ENCODE measurements around the gene BZW1.

The BZW1 gene

DNA sequence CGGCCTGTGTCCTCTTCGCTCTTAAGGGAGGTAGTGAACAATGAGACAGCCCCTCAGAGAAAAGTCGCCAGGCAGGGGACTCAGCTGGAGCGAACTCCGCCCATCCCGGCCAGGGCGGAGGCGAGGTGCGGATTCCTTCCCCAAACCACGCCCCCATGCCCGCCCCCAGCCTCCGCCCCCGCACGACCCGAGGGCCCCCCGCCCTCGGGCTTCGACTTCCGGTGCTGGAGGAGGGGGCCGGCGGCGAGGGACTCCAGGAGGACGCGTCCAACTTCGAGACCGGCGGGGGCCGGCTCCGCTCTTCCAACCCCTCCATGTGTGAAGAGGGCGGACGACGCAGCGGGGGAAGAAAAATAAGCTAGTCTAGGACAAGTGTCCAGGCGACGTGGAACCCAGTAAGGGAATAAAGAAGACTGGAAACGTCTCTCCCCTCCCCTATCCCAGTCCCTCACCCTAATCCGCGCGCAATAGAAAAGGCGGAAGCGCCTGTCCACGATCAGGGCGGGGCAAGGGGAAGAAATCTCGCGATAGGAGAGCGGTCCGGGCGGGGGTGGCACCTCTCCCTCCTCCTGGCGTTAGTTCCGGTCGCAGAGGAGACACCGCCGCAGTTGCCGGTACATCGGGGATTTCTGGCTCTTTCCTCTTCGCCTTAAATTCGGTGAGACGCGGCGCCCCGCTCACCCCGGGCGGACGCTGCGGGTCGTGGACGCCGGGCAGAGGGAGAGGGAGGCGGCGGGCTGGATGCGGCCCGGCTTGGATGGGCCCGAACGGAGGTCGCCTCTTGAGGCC is at the start of gene BZW1:
TSS of gene BZW1 (plus strand) at position 578 of the 789 bp plus-strand sequence. CDS start 1,308 bp downstream, outside the sequence.
- peak; percentile 98 for DNase-seq (ENCODE audit: low spot score)

DNA sequence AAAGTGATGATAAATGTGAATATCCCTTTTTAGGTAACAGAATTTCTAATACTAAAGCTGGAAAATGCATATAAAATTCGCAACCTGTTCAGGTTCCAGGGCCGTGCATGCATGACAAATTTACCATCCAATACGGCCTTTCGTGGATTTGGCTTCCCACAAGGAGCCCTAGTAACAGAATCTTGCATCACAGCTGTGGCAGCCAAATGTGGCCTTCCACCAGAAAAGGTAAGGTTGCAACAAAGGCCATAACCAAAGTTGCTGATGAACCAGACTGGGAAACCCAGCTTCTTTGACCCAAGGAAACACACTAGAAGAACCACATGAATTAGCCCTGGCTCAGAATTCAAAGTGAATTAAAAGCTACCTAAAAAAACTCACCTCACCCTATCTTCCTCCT is 49.6 kb upstream of the BZW1 start:
- DNase-seq (ENCODE audit: low spot score): no peak

DNA sequence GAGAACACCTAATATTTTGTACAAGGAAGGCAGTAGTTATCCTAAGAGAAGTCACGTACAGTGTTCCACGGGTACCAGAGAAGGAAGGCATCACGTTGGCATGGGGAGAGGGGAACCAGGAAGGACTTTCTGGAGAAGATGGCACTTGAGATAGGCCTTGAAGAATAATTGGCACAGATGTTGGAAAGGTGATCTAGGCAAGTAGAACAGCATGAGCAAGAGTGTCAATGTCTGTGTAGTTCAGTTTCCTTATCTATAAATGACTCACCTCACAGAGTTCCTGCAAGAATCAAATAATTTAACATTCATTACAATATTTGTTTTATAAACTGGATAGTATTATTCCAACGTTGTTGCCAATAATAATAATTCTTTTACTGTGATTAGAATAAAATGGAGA is 48.3 kb upstream of the BZW1 start:
- DNase-seq (ENCODE audit: low spot score): no peak

DNA sequence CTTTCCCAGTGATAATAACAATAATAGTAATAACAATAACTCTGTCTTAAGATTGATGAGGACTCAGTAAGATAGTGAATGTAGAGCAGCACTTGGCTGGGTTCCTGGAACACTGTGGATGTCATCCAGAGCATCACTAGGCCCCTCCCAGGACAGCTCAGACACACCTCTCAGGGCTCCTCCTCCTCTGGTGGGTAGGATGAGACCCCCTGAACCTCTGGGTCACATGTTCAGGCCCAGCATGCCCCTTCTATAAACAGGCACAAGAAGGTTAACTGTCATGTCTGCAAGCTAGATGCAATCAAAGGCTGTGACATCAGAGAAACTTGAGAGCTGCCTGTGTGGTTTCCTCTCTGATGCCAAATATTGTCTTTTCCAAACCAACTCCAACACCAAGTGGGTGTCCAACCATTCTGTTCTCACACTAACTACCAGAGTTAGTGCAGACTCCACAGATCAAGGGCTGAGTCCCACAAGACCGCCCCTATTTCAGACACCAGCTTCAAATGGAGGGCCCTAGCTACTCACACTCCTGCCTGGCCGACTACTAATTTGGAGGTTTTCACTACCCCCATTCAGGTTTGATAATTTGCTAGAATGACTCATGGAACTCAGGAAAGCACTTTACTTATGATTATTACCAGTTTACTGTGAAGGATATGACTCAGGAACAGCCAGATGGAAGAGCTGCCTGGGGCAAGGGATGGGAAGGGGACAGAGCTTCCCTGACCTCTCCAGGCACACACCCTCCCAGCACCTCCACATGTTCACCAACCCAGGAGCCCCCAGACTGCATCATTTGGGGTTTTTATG is 46.4 kb upstream of the BZW1 start:
- DNase-seq (ENCODE audit: low spot score): peak; percentile 78

DNA sequence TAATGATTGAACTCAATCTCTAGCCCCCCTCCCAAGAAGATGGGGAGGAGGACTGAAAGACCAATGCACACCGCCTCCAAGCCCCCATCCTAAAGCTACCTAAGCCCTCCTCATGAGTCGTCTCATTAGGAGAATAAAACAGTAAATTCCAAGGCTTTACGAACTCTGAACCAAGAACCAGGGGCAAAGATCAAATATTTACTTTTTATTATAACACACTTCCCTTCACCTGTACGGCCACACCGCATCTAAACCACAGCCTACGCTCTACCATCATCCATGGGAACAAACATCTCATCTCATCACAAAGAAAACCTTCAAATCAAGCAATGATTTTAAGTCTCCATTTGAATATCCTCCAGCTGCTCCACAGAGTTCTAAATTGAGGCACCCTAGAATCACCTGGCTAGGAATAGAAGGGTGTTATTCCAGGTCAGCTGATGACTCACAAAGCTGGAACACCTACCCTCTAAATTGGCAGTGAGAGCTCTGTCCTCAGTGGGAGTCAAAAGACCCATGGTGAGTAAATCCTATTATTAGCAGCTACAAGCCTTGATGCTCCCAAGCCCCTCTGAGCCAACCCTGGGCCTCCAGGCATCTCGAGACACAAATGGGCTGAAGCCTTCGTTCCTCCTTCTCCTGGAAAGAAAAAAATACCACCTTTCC is 45.6 kb upstream of the BZW1 start:
- DNase-seq (ENCODE audit: low spot score): no peak

DNA sequence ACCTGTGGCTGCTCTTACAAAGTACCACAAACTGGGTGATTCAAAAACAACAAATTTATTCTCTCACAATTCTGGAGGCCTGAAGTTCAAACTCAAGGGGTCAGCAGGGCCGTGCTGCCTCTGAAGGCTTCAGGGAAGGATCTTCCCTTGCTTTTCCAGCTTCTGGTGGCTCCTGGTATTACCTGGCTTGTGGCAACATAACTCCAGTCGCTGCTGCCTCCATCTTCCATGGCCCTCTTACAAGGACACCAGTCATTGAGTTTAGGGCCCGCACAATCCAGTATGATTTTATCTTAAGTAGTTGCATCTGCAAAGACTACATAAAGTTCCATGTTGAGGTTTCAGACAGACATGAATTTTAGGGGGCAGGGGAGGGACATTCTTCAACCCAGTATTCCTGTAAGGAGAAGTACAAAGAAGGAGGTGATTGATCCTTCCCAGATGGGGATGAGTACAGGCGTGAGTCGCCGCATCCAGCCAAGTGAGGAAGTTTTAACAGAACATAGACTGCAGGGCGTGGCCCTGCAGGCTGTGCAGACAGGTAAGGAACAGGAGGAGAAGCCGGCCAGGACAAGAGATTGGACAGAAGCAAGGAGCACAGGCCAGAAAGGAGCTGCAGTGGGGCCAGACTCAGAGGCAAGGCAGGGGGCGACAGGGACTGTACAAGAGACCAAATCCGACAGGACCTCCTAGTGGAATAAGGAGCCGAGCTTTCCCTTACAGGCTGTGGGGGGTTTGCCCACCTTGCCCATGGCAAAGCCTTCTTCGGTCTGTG is 44.4 kb upstream of the BZW1 start:
- DNase-seq (ENCODE audit: low spot score): no peak

DNA sequence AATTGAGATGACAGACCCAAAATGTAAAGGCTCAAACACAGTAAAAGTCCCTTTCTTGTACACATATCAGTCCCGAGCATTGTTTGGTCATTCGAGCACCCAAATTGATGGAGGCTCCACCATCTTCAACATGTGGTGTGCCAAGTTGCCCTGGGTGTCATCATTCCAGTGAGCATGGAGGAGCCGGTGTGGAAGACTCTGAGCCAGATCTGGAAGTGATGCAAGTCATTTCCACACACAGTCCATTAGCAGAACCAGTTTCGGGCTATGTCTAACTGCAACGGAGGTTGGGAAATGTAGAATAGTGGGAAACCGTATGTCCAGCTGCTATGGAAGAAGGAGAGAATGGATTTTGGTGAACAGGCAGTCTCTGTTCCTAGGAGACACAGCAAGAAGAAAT is 40.9 kb upstream of the BZW1 start:
- DNase-seq (ENCODE audit: low spot score): no peak

DNA sequence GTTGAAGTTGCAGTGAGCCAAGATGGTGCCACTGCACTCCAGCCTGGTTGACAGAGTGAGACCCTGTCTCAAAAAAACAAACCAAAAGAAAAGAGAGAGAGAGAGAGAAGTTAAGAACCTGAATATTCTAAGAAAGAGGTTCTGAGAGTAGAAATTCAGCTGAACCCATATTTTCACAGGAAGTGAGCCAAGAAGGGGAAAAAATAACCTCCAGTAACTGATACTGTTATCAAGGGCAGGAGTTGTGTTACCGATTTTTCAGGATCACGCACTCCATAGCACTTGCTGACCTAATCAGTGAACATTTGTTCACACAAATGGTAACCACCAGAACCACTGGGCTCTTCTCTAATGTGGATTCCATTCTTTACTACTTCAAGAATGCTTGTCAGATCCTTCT is 39.1 kb upstream of the BZW1 start:
- no peak for DNase-seq (ENCODE audit: low spot score)

DNA sequence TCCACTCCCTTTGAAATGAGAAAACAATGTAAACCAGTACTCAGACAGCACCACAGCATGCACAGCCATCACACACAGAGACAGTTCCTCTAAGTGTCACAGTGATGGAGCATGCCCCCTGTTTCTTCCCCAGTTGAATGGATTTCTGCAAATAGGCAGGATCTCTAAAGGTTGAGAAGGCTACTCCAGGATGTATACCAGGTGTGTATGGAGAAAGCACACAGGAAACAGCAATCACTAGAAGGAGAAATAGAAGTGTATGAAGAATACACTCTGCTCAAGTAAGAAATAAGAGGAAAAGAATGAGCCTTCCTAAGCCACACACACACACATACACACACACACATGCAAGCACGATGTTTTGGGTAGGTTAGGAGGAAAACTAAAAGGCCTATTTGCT is 38.6 kb upstream of the BZW1 start:
- DNase-seq (ENCODE audit: low spot score): no peak

DNA sequence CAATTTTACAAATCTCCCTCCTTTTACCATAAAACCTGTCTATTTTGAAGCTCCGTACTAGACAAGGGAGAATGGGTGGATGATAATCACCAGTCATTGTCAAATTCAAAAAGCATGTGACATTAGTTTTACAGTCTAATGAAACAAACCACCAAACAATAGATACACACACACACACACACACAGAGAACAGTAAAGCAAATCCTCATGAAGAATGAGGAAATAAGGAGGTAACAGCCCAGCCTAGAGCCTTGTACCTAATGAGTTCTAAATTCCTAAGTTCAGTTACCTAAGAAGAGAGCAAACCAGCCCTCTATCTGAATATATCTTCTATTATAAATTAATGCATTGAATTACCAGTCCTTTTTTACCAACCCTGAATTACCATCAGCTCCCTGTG is 36.8 kb upstream of the BZW1 start:
- no peak for DNase-seq (ENCODE audit: low spot score)

DNA sequence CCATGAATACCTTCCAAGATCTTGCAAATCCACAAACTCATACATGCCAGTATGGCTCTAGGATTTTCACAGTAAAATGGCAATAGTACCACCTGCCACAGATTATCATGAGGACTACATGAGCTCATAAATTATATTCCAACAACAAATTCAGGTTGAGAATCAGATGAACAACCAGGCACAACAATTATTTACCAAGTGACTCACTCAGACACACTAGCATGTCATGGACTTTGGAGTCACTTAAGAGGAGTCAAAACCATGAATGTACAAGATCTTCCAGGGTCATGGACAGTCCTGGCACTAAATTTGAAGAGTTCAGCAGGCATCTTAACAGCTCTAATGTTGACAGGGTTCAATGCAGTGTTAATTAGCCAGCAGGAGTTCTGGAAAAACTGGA is 34.4 kb upstream of the BZW1 start:
- no peak for DNase-seq (ENCODE audit: low spot score)

DNA sequence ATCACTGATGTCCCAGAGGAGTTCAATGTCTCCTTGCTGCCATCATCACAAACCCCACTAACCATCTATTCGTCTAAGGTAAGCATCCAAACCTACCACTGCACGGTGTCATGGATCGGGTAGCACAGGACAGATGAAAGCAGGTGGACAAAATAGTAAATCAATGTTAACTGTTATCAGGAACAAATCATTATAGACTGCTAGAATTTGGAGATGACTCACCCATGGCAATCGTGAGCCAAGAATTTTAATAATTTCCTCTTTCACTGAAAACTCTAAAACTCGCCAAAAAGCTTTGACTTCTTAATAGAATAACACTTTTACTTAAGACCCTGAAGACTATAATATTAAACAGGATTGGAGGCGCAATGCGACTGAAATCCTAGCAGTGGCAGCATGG is 33.7 kb upstream of the BZW1 start:
- DNase-seq (ENCODE audit: low spot score): no peak

DNA sequence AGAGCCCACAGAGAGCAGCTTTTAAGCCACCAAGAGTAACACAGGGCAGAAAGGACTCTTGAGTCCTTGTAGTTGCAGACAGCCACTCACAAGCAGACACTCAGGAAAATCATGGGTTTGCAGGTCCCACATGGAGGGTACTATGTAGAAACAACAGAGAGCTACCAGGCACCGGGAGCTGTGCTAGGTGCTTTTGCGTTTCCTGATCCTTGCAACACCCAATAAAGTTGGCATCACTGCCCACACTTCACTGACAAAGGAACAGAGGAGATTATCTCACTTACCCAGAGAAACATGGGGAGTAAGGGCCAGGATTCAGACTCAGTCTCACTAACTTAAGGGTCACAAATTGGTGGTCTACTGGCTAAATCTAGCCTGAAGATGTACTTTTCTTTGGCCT is 32.5 kb upstream of the BZW1 start:
- no peak for DNase-seq (ENCODE audit: low spot score)

DNA sequence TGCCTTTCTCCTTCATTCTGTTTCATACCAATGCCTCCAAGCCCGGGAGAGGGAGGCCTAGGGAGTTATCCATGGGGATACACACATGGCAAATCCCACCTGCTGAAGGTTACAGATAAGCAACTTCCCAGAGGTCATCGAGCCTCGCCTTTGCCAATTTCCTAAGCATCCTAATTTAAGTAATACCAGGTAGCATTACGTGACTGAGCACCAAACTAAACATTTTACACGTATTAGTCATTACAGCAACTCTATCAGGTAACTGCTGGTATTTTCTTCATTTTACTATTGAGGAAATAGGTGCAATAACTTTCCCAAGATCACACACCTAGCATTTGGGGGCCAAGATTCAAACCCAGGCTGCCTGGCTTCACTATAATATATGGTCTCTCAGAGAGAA is 30.1 kb upstream of the BZW1 start:
- no peak for DNase-seq (ENCODE audit: low spot score)

DNA sequence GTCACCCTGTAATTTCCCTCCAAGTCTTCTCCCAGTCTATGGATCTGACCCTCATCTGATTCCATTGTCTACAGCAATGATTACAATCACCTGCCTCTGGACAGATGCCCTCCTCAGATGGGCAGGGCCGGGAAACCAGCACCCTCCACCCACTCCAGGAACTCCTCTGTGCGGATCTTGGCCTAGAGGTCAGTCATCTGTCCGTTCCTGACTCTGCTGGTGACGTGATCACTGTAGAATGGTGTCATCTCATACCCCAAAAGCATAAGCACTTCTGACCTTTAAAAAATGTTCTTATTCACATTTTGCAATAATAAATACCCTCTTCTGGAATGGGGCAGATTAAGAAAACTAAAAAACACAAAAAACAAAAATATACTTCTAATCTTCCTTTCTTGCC is 29.5 kb upstream of the BZW1 start:
- DNase-seq (ENCODE audit: low spot score): no peak

DNA sequence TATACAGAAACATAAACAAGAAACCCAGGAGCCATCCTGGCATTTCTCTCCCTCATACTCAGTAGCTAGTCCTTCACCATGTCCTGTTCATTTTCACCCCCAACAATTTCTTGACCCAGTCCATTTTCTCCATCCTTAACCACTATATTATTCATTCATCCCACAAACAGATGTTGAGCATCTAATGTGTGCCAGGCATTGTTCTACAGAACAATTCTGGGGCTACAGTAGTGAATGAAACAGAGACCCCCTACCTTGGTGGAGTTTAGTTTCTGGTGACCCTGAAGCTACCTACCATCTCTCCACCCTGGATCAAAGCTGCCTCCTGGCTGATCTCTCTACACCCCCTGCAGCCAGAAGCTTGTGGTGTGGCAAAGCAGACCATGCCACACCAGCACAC is 27.5 kb upstream of the BZW1 start:
- no peak for DNase-seq (ENCODE audit: low spot score)

DNA sequence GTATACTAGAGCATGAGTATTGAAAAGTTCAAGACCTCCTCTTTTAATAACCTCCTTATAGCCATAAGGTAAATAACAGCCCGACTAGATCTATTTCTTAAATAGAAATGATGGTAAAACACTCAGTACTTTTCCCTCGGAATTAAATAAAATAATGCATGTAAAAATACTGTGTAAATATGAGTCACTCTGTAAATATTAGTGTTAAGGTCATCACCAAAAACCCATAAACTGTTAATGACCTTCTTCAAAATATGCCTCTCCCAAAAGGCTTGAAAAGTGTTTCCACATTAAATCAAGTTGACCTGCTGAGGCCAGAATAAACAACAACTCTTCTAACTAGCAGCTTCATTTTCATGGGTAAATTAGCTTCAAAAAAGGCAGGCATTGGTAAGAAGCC is 25.3 kb upstream of the BZW1 start:
- DNase-seq (ENCODE audit: low spot score): no peak

DNA sequence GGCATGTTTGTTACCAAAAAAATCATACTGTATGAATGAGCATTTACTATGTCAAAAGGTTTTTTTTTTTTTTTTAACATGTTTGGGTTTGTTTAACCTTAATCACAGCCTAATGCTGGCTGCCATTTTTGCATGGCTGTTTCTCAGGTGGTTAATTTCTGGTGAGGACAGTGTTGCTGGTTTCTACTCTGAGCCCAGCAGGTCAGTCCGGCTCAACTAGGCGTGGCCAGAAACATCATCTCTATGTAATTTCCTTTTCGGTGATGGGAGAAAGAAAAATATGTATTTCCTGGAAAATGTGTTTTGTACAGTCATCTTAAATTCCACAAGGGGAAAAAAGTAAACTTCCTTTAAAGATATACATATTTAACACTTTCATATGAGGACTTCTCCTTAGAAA is 24.9 kb upstream of the BZW1 start:
- peak; percentile 24 for DNase-seq (ENCODE audit: low spot score)

DNA sequence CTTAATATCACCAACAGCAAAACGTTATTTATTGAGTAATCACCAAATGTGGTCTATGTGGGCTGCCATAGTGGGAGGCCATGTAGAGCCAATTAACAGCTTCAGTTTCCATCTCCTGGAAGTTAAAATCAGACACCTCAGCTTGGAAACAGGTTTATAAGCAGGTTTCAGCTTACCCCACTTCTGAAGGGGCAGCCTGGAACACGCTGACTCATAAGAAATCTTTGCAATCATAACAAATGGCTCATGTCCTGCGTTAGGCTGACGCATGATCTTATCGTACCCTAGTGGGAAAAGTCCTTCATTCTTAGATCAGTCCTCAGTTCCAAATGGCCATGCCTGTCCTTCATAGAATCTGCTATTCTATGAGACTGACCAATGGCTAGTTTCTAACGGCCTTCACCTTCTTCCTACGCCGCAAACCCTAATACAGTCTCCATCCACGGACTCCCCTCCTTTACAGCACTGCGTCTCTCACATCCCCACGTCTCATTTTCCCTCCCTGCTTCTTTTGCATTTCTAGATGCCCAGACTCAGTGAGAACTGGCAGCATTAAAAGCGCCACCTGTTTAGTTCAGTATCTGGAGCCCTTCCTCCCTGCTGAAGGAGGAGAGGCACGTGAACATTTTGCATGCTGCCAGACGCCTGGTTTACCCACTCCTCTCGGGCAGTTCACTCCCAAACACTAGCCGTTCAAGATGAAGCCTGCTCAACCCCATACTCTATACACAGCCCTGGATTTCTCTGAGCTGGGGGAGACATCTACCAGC is 24.2 kb upstream of the BZW1 start:
- peak; percentile 57 for DNase-seq (ENCODE audit: low spot score)

DNA sequence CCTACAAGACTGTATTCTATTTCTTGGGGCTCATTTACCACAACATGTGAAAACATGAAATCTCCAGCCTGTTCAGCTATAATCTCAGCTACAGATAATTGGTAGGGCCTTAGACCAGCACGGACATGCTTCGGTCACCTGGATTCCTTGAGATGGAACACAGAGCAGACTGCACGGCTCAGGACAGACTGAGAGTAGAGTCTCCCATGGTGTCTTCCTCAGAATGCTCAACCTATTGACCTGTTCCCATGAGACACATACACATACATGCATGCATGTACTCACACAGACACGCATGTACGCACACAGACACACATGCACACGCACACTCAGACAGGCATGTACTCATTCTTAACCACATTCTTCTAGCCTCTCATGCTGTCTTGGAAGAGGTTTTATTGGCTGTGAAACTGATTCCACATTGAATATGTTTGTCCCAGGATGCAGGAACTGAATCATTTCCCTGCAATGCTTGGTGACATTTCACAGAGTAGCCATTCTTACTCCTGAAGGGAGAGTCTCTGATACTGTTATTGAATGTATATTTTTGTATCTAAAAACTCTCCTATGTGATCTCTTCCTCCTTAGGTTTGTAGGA is 23.5 kb upstream of the BZW1 start:
- DNase-seq (ENCODE audit: low spot score): no peak

DNA sequence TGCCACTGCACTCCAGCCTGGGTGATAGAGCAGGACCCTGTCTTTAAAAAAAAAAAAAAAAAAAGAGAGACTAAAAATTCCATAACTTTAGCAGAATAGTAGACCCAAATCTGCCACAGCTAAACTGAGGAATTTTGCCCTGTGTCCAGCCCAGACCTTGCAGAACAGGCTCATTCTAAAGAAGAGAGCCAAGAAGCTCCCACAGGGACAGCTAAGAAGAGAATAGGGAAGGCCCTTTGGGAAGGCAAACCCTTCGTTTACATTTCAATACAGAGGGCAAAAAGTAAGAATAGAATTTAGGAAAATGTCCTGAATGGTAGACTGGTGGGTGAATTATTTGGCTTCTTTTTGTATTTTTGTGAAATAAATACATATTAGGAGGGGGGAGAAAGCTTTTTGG is 21.5 kb upstream of the BZW1 start:
- no peak for DNase-seq (ENCODE audit: low spot score)
